Measurements from ENCODE around the gene PDE8A. TPM values are rescaled to one million over a fixed set of nuclear protein-coding genes. Genes with fewer than 3 reads are reported as not detected.
"Not testable (repeated sequence)": the region's sequence is repeated elsewhere in the genome, so short reads cannot be mapped to it uniquely, and the experiment has no call there.

The PDE8A gene
- total RNA-seq, 2 experiments from 2014 or later, result 17.3 to 18.7 TPM

- Mint-ChIP-seq H3K27ac (no peak overlapping the region), H3K27me3 (peaks cover 16% of the 10 kb centered on the region), H3K9me3 (no peaks in the 10 kb centered on the region), H3K36me3 (no peaks in the 10 kb centered on the region), H3K4me3 (no peak overlapping the region), H3K4me1 (peaks cover 2% of the 10 kb centered on the region)
- DNase-seq, result no peak
Measured at GRCh38 chr15:85178308-85178707, 196.7 kb downstream of the PDE8A start.

DNA sequence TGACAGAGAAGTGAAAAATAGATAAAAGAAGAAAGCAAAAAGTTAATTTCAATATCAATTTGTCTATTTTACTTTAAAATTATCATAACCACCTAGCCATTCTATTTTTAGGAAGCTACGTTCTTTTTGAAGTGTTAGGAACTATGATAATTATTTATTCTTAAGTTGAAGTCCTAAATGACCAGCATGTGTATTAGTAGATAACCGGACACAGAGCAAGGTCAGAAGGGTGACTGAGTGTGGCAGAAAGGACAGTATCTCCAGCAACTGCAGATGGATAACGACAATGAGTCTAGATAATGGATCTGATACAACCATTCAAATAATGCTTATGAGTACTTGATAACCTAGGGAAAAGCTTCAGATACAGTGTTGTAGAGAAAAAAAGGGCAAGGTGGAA is 198.0 kb downstream of the PDE8A start:
- Mint-ChIP-seq H3K4me1 (no peaks in the 10 kb centered on the region), H3K27me3 (peaks cover 8% of the 10 kb centered on the region), H3K9me3 (no peaks in the 10 kb centered on the region), H3K27ac (no peak overlapping the region), H3K4me3 (no peak overlapping the region), H3K36me3 (no peaks in the 10 kb centered on the region)
- no peak for DNase-seq

DNA sequence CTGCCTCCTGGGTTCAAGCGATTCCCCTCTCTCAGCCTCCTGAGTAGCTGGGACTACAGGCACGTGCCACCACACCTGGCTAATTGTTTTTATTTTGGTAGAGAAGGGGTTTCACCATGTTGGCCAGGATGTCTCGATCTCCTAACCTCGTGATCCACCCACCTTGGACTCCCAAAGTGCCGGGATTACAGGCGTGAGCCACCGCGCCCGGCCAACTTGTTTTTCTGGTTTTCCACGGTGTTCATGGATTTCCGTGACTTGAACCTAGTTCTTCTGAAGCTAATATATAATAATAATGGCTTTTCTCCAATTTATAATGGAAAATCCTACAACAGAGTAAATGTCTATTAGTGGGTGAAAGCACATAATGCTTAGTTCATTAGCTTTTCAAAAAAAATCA is 203.7 kb downstream of the PDE8A start:
- not testable (repeated sequence) for H3K4me3 Mint-ChIP-seq, H3K36me3 Mint-ChIP-seq, H3K27ac Mint-ChIP-seq, DNase-seq, H3K9me3 Mint-ChIP-seq, H3K27me3 Mint-ChIP-seq, H3K4me1 Mint-ChIP-seq

DNA sequence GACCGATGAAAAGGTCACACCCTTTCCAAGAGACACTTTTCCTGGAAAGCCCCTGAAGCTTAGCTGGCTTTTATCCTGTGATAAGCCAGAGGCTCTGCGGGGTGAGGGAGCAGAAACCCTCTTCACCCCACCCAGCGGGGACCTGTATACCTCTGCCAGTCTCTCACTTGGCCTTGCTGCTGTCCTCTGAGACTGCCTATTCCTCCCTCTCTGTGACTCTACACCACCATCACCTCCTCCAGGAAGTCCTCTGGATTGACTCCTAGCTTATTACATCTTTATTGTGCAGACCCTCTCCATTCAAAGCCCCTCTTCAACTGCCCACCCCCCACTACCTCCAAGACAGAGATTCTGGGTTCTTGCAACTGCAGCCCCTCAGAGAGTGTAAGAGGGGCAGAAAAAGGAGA is 206.5 kb downstream of the PDE8A start:
- H3K27ac Mint-ChIP-seq, H3K27me3 Mint-ChIP-seq, H3K36me3 Mint-ChIP-seq, H3K4me1 Mint-ChIP-seq, H3K4me3 Mint-ChIP-seq, DNase-seq, H3K9me3 Mint-ChIP-seq: not testable (repeated sequence)

Other genes starting within 250 kb of the PDE8A start
- gene ZNF592, start 233.3 kb upstream of the PDE8A start, total RNA-seq, result 10 to 100 TPM; 24.5 to 26.5 TPM
- gene ALPK3, start 164.5 kb upstream of the PDE8A start, total RNA-seq, result under 1 TPM; 0.04 to 0.06 TPM
- gene SLC28A1, start 97.2 kb upstream of the PDE8A start, total RNA-seq, result not detected